Measurements from ENCODE around the gene FAM135A.

DNA sequence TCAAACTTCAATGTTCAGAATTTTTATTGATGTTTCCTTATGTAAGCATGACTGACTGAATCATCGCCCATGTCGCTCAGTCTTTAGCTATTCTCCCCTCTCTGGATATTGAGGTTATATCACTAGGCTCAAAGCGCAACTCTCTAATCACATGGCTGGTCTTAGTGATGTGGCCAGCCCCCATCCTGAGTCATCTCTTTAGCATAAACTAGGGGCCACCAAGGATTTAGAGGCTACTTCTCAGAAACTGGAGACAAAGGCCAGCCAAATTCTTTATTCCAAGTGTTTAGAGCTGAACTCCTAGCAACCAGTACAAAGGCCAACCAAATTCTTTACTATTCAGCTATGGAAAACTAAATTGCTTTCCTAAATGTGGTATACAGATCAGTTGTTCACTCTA lies 61.4 kb downstream of the FAM135A start:
- TF ChIP-seq, protein P1, sequence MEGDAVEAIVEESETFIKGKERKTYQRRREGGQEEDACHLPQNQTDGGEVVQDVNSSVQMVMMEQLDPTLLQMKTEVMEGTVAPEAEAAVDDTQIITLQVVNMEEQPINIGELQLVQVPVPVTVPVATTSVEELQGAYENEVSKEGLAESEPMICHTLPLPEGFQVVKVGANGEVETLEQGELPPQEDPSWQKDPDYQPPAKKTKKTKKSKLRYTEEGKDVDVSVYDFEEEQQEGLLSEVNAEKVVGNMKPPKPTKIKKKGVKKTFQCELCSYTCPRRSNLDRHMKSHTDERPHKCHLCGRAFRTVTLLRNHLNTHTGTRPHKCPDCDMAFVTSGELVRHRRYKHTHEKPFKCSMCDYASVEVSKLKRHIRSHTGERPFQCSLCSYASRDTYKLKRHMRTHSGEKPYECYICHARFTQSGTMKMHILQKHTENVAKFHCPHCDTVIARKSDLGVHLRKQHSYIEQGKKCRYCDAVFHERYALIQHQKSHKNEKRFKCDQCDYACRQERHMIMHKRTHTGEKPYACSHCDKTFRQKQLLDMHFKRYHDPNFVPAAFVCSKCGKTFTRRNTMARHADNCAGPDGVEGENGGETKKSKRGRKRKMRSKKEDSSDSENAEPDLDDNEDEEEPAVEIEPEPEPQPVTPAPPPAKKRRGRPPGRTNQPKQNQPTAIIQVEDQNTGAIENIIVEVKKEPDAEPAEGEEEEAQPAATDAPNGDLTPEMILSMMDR (IDR thresholded peaks at IDR 0.05; ENCODE audit: low read depth, low read length, missing input control), result no peak
- TF ChIP-seq, protein P2, sequence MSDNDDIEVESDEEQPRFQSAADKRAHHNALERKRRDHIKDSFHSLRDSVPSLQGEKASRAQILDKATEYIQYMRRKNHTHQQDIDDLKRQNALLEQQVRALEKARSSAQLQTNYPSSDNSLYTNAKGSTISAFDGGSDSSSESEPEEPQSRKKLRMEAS (IDR thresholded peaks at IDR 0.05), result no peak
- TF ChIP-seq EGR1 (IDR thresholded peaks at IDR 0.05; ENCODE audit: low read depth in 2 of 2) (no peak), YY1 (IDR thresholded peaks at IDR 0.05) (no peak), HNF4A (conservative IDR thresholded peaks at IDR 0.05) (no peak), JUND (IDR thresholded peaks at IDR 0.05) (no peak), NR2F2 (IDR thresholded peaks at IDR 0.05) (no peak), SP1 (IDR thresholded peaks at IDR 0.05) (no peak), FOXA1 (IDR thresholded peaks at IDR 0.05) (no peak)
- TF ChIP-seq, protein P3, sequence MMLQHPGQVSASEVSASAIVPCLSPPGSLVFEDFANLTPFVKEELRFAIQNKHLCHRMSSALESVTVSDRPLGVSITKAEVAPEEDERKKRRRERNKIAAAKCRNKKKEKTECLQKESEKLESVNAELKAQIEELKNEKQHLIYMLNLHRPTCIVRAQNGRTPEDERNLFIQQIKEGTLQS (IDR thresholded peaks at IDR 0.05), result no peak

Measured in liver (tissue), 3 donors.